Effector memory CD4-positive, alpha-beta T cell (primary cell): ENCODE data around the gene COL4A5.

Source experiments
- DNase-seq, 3 donors: peaks; one replicate each; pipeline ENCODE4 v3.0.0-alpha.2; 2020
- H3K27ac ChIP-seq: 2 replicates; pipeline ENCODE4 v1.7.0; 2013; ENCODE audit warnings: mild to moderate bottlenecking, low read length, moderate library complexity; ENCODE audit not compliant: insufficient read depth, poor library complexity, severe bottlenecking
- H3K27me3 ChIP-seq: replicated peaks from 2 replicates; pipeline ENCODE4 v1.7.0; 2013; ENCODE audit warnings: mild to moderate bottlenecking, low read length; ENCODE audit not compliant: insufficient read depth, control insufficient read depth, poor library complexity, severe bottlenecking
- H3K36me3 ChIP-seq: 2 replicates; pipeline ENCODE4 v1.7.0; 2013; ENCODE audit warnings: mild to moderate bottlenecking, low read length, moderate library complexity; ENCODE audit not compliant: control insufficient read depth, insufficient read depth
- H3K4me1 ChIP-seq: 2 replicates; pipeline ENCODE4 v1.7.0; 2013; ENCODE audit warnings: low read length, mild to moderate bottlenecking; ENCODE audit not compliant: control insufficient read depth, insufficient read depth, poor library complexity, severe bottlenecking
- H3K4me3 ChIP-seq: 2 replicates; pipeline ENCODE4 v1.7.0; 2013; ENCODE audit warnings: low read length, low read depth, mild to moderate bottlenecking; ENCODE audit not compliant: insufficient read depth, poor library complexity, severe bottlenecking
- H3K9me3 ChIP-seq: 2 replicates; pipeline ENCODE4 v1.7.0; 2013; ENCODE audit warnings: mild to moderate bottlenecking, low read length, moderate library complexity; ENCODE audit not compliant: control insufficient read depth

Gene COL4A5

GRCh38 chrX:108735679-108736508, 296.3 kb downstream of the COL4A5 start:
- Histone ChIP-seq H3K27ac (no peak overlapping the region), H3K9me3 (no peaks in the 10 kb centered on the region), H3K36me3 (no peaks in the 10 kb centered on the region), H3K4me3 (no peak overlapping the region), H3K4me1 (no peaks in the 10 kb centered on the region), H3K27me3 (no peaks in the 10 kb centered on the region)
- DNase-seq: no peak

DNA sequence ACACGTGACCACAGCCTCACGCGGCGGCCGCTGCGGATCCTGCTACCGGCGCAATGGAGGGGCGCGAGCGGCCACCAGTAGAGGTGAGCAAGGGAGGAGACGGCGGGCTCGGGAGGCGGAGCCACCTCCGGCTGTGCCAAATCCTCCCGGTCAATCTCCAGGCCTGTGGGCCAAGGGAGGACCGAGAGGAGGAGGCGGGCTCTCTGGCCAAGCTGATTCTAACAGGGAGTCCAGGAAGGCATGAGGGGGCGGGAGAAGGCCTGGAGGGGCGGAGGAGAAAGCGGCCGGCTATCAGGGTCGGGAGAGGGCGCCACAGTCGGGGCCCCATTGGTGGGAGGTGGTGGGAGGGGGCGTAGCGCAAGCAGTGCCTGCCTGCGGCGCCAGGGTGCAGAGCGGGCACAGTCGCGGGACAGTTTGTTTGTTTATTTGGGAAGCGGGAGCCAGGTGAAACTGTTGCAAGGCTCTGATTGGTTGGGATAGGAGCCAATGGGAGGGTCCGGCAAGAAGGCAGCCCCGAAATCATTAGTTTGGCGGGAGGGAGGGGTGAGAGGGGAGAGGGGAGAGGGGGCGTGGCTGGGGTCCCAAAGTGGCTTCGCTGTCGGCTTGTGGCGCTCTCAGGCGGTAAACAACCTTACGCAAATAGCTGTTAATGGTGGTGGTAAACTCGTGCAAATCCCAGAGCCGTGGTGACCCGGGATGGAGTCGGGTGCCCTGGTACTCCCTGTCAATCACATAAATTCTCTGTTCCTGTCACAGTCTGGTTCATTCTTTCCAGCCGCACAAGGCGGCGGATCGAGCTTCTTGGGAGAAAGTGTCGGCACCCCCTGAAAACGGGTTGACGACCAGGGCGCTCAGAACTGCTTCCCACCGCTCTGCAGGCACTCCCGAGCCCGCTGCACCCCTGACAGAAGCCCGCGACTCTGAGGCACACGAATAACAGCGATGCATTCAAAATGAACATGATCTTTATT, 297.2 kb downstream of the COL4A5 start, which contains the start of gene IRS4:
IRS4 (minus strand) TSS at position 55 of the 971 bp plus-strand sequence.
- Histone ChIP-seq H3K36me3 (no peaks in the 10 kb centered on the region), H3K9me3 (no peaks in the 10 kb centered on the region), H3K4me3 (no peak within 1 kb of the TSS), H3K4me1 (no peaks in the 10 kb centered on the region), H3K27me3 (no peaks in the 10 kb centered on the region), H3K27ac (no peak within 1 kb of the TSS)
- DNase-seq: no peak

DNA sequence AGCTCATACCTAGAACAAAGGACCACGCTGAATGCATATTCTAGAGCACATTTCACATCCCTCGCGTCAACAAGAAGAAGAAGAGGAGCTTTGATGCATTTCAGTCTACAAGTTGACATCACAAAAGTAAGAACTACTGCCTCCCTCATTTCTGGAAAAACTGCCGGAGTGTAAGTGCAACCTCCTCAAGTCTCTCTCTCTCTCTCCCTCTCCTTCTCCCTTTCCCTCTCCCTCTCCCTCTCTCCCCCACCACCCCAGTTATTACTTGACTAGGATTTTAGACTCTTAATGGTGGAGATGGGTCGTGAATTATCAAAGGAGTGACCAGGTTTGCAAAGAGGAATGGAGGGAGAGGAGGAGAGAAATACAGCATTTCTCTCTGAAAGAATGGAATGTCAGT, 298.1 kb downstream of the COL4A5 start:
- H3K9me3 ChIP-seq: no peaks in the 10 kb centered on the region
- DNase-seq: no peak
- no peak overlapping the region for H3K4me3 ChIP-seq
- H3K27me3 ChIP-seq: no peaks in the 10 kb centered on the region
- no peaks in the 10 kb centered on the region for H3K4me1 ChIP-seq
- no peaks in the 10 kb centered on the region for H3K36me3 ChIP-seq
- H3K27ac ChIP-seq: no peak overlapping the region

DNA sequence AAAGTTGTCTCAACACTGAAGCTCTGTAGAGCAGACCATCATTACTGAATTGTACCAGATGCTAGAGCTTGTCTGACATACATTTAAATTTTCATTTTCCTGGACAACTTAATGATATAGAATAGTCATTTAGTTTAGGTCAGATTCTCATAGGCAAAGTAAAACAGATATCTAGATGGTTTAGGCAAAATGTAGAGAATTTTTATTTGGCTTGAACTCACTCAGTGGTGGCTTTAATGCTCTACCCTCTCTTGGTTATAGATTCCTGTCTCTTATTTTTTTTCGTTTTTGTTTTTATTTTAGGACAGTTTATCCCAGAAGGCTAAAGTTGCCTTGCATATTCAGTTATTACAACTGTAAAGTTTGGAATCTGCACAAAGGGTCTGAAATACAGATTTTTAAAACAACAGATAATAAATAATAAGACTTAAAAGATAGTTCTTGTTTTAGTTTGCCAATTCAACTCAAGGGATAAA, 300.7 kb downstream of the COL4A5 start:
- H3K4me3 ChIP-seq: no peak overlapping the region
- DNase-seq: no peak
- H3K36me3 ChIP-seq: no peaks in the 10 kb centered on the region
- no peaks in the 10 kb centered on the region for H3K9me3 ChIP-seq
- no peak overlapping the region for H3K27ac ChIP-seq
- no peaks in the 10 kb centered on the region for H3K4me1 ChIP-seq
- H3K27me3 ChIP-seq: no peaks in the 10 kb centered on the region
